Suppressor macrophage (primary cell): ENCODE data around the gene BRCC3.

Experiments
- DNase-seq, 4 experiments: peaks; one replicate each; pipeline ENCODE4 v3.0.0-alpha.2; 2020 to 2022
- total RNA-seq, 17 experiments: gene quantifications; one replicate each; lab custom pipeline; 2026; ENCODE audit warnings: mixed read lengths in 6 of 17, inconsistent platforms in 3 of 17; lab: John Stamatoyannopoulos, UW

Gene BRCC3
- 11.4 to 57.9 (median 37.2) reads per million in 17 experiments for total RNA-seq

GRCh38 chrX:155070975-155071693 lies at the start of gene BRCC3, which contains the start of the genes CMC4 and MTCP1:
BRCC3 (plus strand) TSS chrX:155071508; CDS start chrX:155071528, 20 bp downstream.
CMC4 (minus strand) TSS chrX:155071136; CDS start chrX:155064023, 7,113 bp downstream.
MTCP1 (minus strand) TSS chrX:155071136; CDS start chrX:155066010, 5,126 bp downstream.
- peak; percentile 83 to 93 (median 90) for DNase-seq

- peak; percentile 9 to 55 (median 44) for DNase-seq
These were observed 48.7 kb upstream of the BRCC3 start, which contains the start of gene F8 for GRCh38 chrX:155022585-155022984. F8 (minus strand) TSS chrX:155022723; CDS start chrX:155022552, 171 bp downstream.

GRCh38 chrX:155023907-155024833 lies 47.1 kb upstream of the BRCC3 start:
- no peak for DNase-seq

DNA sequence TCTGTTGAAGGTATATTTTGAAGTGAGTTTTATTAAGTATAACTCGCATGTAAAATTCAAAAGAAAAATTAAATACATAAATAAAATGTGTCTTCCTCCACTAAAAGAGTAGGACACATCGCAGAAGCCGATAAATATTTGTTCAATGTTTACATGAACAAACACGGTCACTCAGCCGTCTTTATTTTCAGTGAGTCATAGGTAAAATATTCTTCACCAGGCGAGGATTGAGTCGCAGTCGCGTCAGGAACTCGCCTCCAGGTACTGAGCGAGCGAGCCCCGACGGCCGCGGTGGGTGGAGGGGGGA lies 44.9 kb upstream of the BRCC3 start:
- no peak for DNase-seq

- peak; percentile 94 to 96 (median 96) for DNase-seq
These were observed 44.4 kb upstream of the BRCC3 start, which contains the start of gene FUNDC2 for GRCh38 chrX:155026727-155027508. FUNDC2 (plus strand) TSS chrX:155026844; CDS start chrX:155026939, 95 bp downstream.

DNA sequence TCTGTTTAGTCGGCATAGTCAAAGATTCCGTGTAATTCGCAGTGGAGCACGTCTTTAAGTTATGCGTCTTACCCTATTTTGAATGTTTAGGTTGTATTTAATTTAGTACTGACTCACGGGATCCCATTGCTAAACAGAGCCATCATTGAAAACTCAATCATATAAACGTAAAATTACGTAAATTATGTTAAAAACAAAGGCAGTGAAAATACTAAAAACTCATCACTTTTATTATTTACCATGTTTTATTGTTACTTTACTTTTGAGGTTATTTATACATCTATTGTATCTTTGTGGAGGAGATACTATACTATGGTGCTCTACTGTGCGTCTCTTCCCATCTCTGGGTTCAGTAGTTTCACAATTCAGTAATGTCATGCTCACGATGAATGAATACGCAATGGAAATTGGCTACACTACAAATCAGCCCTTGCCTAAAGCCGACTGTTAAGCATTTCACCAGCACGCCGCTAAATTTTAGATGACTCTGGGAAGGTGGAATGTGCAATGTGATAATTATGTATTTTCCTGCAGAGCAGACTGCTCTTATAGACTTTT lies 43.7 kb upstream of the BRCC3 start:
- DNase-seq: peak; percentile 48 to 85 (median 70)

- DNase-seq: no peak
These were observed 43.2 kb upstream of the BRCC3 start for GRCh38 chrX:155028129-155028528.

GRCh38 chrX:155028877-155029291 lies 42.4 kb upstream of the BRCC3 start:
- DNase-seq: peak in 1 of 4 experiments; percentile 11

DNA sequence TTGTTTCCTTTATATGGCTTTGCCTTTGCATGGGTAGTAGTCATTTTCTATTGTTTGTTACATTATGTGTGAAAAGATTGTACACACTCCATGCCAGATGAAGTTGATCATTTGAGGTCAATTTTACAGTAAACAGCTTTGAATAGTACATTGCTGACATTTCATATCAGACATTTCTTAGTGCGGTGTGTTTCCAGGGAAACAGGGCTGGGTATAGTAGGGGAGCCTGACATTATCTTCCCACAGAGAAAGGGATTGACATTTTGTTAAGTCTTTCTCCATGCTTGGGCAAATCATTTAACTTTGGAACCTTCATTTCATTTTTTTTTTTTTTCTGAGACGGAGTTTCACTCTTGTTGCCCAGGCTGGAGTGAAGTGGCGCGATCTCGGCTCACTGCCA lies 39.7 kb upstream of the BRCC3 start:
- DNase-seq: no peak

DNA sequence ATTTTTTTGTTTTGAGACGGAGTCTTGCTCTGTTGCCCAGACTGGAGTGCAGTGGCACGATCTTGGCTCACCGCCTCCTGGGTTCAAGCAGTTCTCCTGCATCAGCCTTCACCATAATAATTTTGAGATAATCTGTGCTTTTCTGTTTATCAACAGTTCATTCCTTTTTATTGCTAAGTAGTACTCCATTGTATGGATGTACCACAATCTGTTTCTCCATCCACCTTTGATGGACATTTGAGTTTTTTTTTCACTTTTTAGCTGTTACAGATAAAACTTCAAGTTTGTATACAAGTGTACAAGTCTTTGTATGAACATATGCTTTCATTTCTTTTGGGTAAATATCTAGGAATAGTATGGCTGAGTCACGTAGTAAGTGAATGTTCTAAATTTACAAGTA lies 35.6 kb upstream of the BRCC3 start:
- no peak for DNase-seq

DNA sequence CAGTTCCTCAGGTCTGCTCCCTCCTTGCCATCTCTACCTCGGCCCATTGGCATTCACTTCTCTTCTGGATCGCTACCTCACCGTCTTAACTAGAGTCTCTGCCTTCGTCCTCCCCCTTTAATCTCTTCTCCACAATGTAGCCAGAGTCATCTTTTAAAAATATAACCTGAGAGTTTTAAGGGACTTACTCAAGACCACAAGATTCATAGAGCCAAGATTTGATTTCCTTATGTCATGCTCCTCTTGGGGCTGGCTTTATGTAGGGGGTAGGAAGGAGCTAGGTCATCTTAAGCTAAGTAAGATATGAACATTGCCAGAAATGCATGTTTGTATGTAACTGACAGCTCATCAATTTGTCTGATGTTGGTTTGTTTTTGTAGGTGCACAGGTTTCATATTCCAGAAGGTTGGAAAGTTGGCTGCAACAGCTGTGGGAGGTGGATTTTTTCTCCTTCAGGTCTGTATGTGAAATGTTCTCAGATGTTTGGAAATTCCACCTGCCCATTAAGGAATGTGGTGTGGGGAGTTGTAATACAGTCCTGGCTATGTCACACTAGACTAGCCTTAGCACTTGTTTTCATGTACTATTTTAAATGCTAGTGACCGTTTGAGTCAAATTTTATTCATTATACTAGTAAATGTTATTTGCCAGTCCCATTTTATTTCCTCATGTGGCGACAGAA lies 25.0 kb upstream of the BRCC3 start:
- no peak for DNase-seq

GRCh38 chrX:155046811-155047528 lies 24.3 kb upstream of the BRCC3 start:
- peak in 3 of 4 experiments; percentile 10 to 30 (median 12) for DNase-seq

DNA sequence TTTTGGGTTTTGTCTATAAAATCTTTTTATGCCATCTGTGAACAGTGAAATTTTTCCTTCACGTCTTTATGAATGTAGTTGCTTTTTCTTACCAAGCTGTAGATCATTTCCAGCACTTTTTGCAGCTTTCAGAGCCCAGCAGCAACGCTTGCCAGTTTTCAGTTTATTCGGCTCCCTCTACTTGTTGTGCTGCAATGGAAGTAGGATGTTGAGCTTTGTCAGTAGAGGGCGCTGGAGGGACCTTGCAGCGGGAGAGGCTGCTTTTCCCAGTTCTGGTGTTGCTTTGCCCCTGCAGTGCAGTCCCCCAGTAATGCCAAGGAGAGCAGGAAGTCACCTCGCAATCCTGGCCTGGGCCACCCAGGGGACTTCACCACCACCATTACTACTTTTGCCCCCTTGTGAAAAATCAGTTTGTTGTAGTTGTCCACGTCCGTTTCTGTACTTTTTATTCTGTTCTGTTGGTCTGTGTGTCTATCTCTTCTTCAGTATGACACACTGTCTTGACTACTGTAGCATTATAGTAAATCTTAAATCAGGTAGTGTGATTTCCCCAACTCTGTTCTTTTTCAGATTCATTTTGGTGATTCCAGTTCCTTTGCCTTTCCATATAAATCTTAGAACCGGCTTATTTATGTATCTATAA lies 22.2 kb upstream of the BRCC3 start:
- peak; percentile 38 to 73 (median 62) for DNase-seq

DNA sequence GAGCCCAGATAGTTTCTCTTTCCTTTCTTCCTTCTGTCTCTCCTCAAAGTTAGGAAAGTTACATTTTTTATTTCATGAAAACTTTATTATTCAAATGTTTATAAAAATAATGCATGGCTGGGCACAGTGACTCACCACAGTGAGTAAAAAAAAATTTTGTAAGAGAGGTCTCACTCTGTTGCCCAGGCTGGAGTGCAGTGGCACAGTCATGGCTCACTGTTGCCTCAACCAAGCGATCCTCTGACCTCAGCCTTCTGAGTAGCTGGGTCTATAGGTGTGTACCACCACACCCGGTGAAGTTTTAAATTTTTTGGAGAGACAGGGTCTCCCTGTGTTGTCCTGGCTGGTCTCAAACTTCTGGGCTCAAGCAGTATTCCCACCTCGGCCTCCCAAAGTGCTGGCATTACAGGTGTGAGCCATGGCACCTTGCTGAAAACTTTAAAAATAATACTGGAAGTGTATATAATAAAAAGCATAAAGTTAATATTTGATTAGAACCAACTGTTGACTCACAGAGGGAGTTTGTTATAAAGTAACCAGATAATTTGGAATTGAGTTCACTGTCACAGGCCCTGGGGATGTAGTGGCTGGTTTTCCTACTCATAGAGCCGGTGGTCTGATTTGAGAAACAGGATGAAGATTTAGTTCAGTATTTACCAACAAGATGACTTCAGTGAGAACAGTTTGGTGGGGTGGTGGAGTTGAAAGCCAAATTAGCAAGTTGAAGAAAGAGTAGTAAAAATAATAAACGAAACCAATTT lies 18.4 kb upstream of the BRCC3 start:
- no peak for DNase-seq

DNA sequence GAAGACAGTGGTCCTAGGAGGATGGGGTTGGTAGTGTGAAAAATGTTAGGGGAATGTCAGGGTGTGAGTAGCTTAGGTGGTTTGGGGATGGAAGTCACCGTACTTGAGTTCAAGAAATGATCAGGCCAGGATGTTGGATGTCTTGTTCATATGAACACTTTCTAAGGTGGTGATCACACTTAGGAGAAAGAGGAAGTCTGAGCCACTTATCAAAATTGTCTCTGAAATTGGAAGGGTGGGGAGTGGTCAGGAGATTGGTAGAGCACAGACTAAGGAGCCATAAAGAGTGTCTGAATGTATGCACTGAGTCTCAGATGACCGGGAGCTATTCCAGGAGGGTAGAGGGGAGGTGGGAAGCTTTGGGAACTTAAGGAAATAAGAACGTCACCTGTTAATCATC lies 17.7 kb upstream of the BRCC3 start:
- no peak for DNase-seq

DNA sequence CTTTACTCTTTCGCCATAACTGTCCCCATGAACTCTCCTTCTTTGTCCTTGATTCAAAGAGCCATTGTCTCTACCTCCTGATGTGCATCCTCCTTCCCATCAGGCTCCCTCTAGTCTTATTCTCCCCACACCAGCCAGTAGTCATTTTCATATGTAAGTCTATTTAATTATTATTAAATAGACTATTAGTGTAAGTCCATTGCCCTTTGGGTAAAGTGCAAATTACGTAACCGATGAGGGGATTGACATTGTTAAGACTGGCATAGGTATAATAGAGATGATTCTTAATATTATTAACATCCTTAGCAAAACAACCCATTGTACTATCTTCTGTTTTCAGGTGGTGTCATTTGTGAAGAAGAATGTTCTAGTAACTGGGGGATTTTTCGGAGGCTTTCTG lies 17.1 kb upstream of the BRCC3 start:
- no peak for DNase-seq

- no peak for DNase-seq
These were observed 15.8 kb upstream of the BRCC3 start for GRCh38 chrX:155055494-155055893.

GRCh38 chrX:155056471-155056870 lies 14.8 kb upstream of the BRCC3 start:
- DNase-seq: no peak
